ENCODE results near the gene PDE4D. TPM values are rescaled to one million over a fixed set of nuclear protein-coding genes. Genes with fewer than 3 reads are reported as not detected.
A peak's percentile ranks its signal among the peaks of the same experiment; 100 is the strongest.

Gene PDE4D
- total and polyA plus RNA-seq, 4 donors: 12.8 to 167 (median 44.5) TPM

- no peaks in the 10 kb centered on the region for H3K36me3 ChIP-seq (ENCODE audit: control insufficient read depth in 4 of 4, insufficient read depth in 4 of 4, low read length in 4 of 4)
- H3K9ac ChIP-seq (ENCODE audit: insufficient read depth in 1 of 2, low read length in 2 of 2): no peak overlapping the region
- no peak for TF ChIP-seq CTCF (IDR thresholded peaks at IDR 0.05; ENCODE audit: control extremely low read depth, extremely low read depth)
- H3K27ac ChIP-seq (ENCODE audit: low read depth in 1 of 2, low read length in 1 of 2): no peak overlapping the region
- no peaks in the 10 kb centered on the region for H3K9me3 ChIP-seq (ENCODE audit: control insufficient read depth in 4 of 4, insufficient read depth in 3 of 4, low read length in 3 of 4)
- DNase-seq (no peak), ATAC-seq (ENCODE audit: insufficient read depth, low FRiP score) (no peak)
- H3K4me3 ChIP-seq: no peak overlapping the region
- no peaks in the 10 kb centered on the region for H3K27me3 ChIP-seq (ENCODE audit: control insufficient read depth in 3 of 3, insufficient read depth in 3 of 3, low read length in 2 of 3)
- H3K4me1 ChIP-seq (ENCODE audit: control insufficient read depth in 5 of 5, insufficient read depth in 5 of 5, low read length in 5 of 5): peaks cover 0 to 17% (median 9%) of the 10 kb centered on the region in 5 donors
- WGBS, 2 donors: 53 to 65% methylated on average over 2 of the region's 2 CpGs
These were observed 284.8 kb downstream of the PDE4D start for GRCh38 chr5:59608745-59609144.

- Histone ChIP-seq H3K4me1 (ENCODE audit: control insufficient read depth in 5 of 5, insufficient read depth in 5 of 5, low read length in 5 of 5) (peaks cover 0 to 17% (median 9%) of the 10 kb centered on the region in 5 donors), H3K9ac (ENCODE audit: insufficient read depth in 1 of 2, low read length in 2 of 2) (no peak overlapping the region), H3K9me3 (ENCODE audit: control insufficient read depth in 4 of 4, insufficient read depth in 3 of 4, low read length in 3 of 4) (no peaks in the 10 kb centered on the region), H3K36me3 (ENCODE audit: control insufficient read depth in 4 of 4, insufficient read depth in 4 of 4, low read length in 4 of 4) (no peaks in the 10 kb centered on the region), H3K27me3 (ENCODE audit: control insufficient read depth in 3 of 3, insufficient read depth in 3 of 3, low read length in 2 of 3) (no peaks in the 10 kb centered on the region), H3K27ac (ENCODE audit: low read depth in 1 of 2, low read length in 1 of 2) (no peak overlapping the region), H3K4me3 (no peak overlapping the region)
- TF ChIP-seq CTCF (IDR thresholded peaks at IDR 0.05; ENCODE audit: control extremely low read depth, extremely low read depth): no peak
- ATAC-seq (ENCODE audit: insufficient read depth, low FRiP score): no peak
- DNase-seq: peak in 2 of 3 donors; percentile 69 to 70
- 70 to 82% methylated on average over 4 of the region's 4 CpGs for WGBS, 2 donors
These were observed 286.3 kb downstream of the PDE4D start for GRCh38 chr5:59607138-59607765.

GRCh38 chr5:59605915-59606314, 287.6 kb downstream of the PDE4D start:
- 84 to 94% methylated on average over 1 of the region's 1 CpG for WGBS, 2 donors
- DNase-seq (no peak), ATAC-seq (ENCODE audit: insufficient read depth, low FRiP score) (no peak)
- Histone ChIP-seq H3K27ac (ENCODE audit: low read depth in 1 of 2, low read length in 1 of 2) (no peak overlapping the region), H3K27me3 (ENCODE audit: control insufficient read depth in 3 of 3, insufficient read depth in 3 of 3, low read length in 2 of 3) (no peaks in the 10 kb centered on the region), H3K4me1 (ENCODE audit: control insufficient read depth in 5 of 5, insufficient read depth in 5 of 5, low read length in 5 of 5) (peaks cover 0 to 17% (median 9%) of the 10 kb centered on the region in 5 donors), H3K4me3 (no peak overlapping the region), H3K9me3 (ENCODE audit: control insufficient read depth in 4 of 4, insufficient read depth in 3 of 4, low read length in 3 of 4) (no peaks in the 10 kb centered on the region), H3K36me3 (ENCODE audit: control insufficient read depth in 4 of 4, insufficient read depth in 4 of 4, low read length in 4 of 4) (no peaks in the 10 kb centered on the region), H3K9ac (ENCODE audit: insufficient read depth in 1 of 2, low read length in 2 of 2) (no peak overlapping the region)
- no peak for TF ChIP-seq CTCF (IDR thresholded peaks at IDR 0.05; ENCODE audit: control extremely low read depth, extremely low read depth)

- Histone ChIP-seq H3K9ac (ENCODE audit: insufficient read depth in 1 of 2, low read length in 2 of 2) (no peak overlapping the region), H3K4me3 (no peak overlapping the region), H3K4me1 (ENCODE audit: control insufficient read depth in 5 of 5, insufficient read depth in 5 of 5, low read length in 5 of 5) (peaks cover 0 to 17% (median 9%) of the 10 kb centered on the region in 5 donors), H3K27ac (ENCODE audit: low read depth in 1 of 2, low read length in 1 of 2) (no peak overlapping the region), H3K36me3 (ENCODE audit: control insufficient read depth in 4 of 4, insufficient read depth in 4 of 4, low read length in 4 of 4) (no peaks in the 10 kb centered on the region), H3K27me3 (ENCODE audit: control insufficient read depth in 3 of 3, insufficient read depth in 3 of 3, low read length in 2 of 3) (no peaks in the 10 kb centered on the region), H3K9me3 (ENCODE audit: control insufficient read depth in 4 of 4, insufficient read depth in 3 of 4, low read length in 3 of 4) (no peaks in the 10 kb centered on the region)
- 66 to 87% methylated on average over 4 of the region's 4 CpGs for WGBS, 2 donors
- ATAC-seq (ENCODE audit: insufficient read depth, low FRiP score) (no peak), DNase-seq (no peak)
- TF ChIP-seq CTCF (IDR thresholded peaks at IDR 0.05; ENCODE audit: control extremely low read depth, extremely low read depth): no peak
These were observed 289.4 kb downstream of the PDE4D start for GRCh38 chr5:59604111-59604510.

All from lung (tissue), 12 donors.